Liver (tissue), 9 donors: ENCODE measurements around the gene OSBP2. TPM values are rescaled to one million over a fixed set of nuclear protein-coding genes. Genes with fewer than 3 reads are reported as not detected.

ENCODE experiments used
- DNase-seq: peaks from one replicate; pipeline ENCODE4 v3.0.0-alpha.2; 2017; ENCODE audit warnings: low spot score
- H3K27ac ChIP-seq, 2 donors: one replicate each; pipeline ENCODE4 v1.7.0; 2013; ENCODE audit warnings: inconsistent platforms in 2 of 2, low read length in 2 of 2, control low read depth in 1 of 2, low read depth in 1 of 2, mild to moderate bottlenecking in 1 of 2
- H3K27me3 ChIP-seq, 4 donors: one replicate each; pipeline versions ENCODE4 v1.6.1 to v1.7.0; 2013; ENCODE audit warnings: low read length in 3 of 4, inconsistent platforms in 1 of 4, mild to moderate bottlenecking in 1 of 4, moderate library complexity in 1 of 4; ENCODE audit not compliant: control insufficient read depth in 4 of 4, insufficient read depth in 4 of 4
- H3K36me3 ChIP-seq, 4 donors: one replicate each; pipeline versions ENCODE4 v1.6.1 to v1.7.0; 2013; ENCODE audit warnings: low read length in 3 of 4, mild to moderate bottlenecking in 3 of 4, low read depth in 1 of 4, moderate library complexity in 1 of 4; ENCODE audit not compliant: control insufficient read depth in 4 of 4, insufficient read depth in 3 of 4
- H3K4me1 ChIP-seq, 4 donors: one replicate each; pipeline versions ENCODE4 v1.6.1 to v1.7.0; 2013; ENCODE audit warnings: low read length in 3 of 4, mild to moderate bottlenecking in 3 of 4, moderate library complexity in 1 of 4; ENCODE audit not compliant: control insufficient read depth in 4 of 4, insufficient read depth in 4 of 4
- H3K4me3 ChIP-seq, 3 donors: one replicate each; pipeline versions ENCODE4 v1.6.1 to v1.7.0; 2013; ENCODE audit warnings: low read length in 3 of 3, control low read depth in 1 of 3, low read depth in 1 of 3, mild to moderate bottlenecking in 1 of 3
- H3K9ac ChIP-seq, 2 donors: one replicate each; pipeline ENCODE4 v1.7.0; 2013; ENCODE audit warnings: low read length in 2 of 2, mild to moderate bottlenecking in 2 of 2, moderate library complexity in 2 of 2, control low read depth in 1 of 2, low read depth in 1 of 2
- H3K9me3 ChIP-seq, 4 donors: one replicate each; pipeline versions ENCODE4 v1.6.1 to v1.7.0; 2013; ENCODE audit warnings: low read length in 3 of 4; ENCODE audit not compliant: control insufficient read depth in 4 of 4
- ATF3 ChIP-seq: IDR thresholded peaks from 2 replicates; pipeline ENCODE4 v1.6.1; 2016; ENCODE audit warnings: antibody characterized with exemption
- CTCF ChIP-seq: fragments of 150-350 bp; IDR thresholded peaks from 2 replicates; pipeline ENCODE4 v1.5.1; 2017; ENCODE audit warnings: improper control_type of control experiment, low read depth, low read length; ENCODE audit not compliant: missing input control
- EGR1 ChIP-seq, 2 donors: IDR thresholded peaks; 2 replicates each; pipeline ENCODE4 v1.6.1; 2016 to 2018; ENCODE audit warnings: antibody characterized with exemption in 2 of 2, low read depth in 2 of 2
- FOXA1 ChIP-seq: IDR thresholded peaks from 2 replicates; pipeline ENCODE4 v1.6.1; 2016; ENCODE audit warnings: antibody characterized with exemption
- FOXA2 ChIP-seq: IDR thresholded peaks from 2 replicates; pipeline ENCODE4 v1.6.1; 2016; ENCODE audit warnings: antibody characterized with exemption
- HNF4A ChIP-seq, 2 donors: conservative IDR thresholded peaks; 2 replicates each; pipeline ENCODE4 v1.6.1; 2016; ENCODE audit warnings: antibody characterized with exemption in 2 of 2, mild to moderate bottlenecking in 2 of 2
- RAD21 ChIP-seq, 2 donors: IDR thresholded peaks; 2 replicates each; pipeline ENCODE4 v1.6.1; 2016; ENCODE audit warnings: antibody characterized with exemption in 2 of 2, mild to moderate bottlenecking in 2 of 2
- RXRA ChIP-seq, 2 donors: IDR thresholded peaks; 2 replicates each; pipeline ENCODE4 v1.6.1; 2017 to 2018; ENCODE audit warnings: antibody characterized with exemption in 2 of 2, mild to moderate bottlenecking in 1 of 2
- SP1 ChIP-seq: IDR thresholded peaks from 2 replicates; pipeline ENCODE4 v1.6.1; 2018; ENCODE audit warnings: antibody characterized with exemption, mild to moderate bottlenecking
- TAF1 ChIP-seq: conservative IDR thresholded peaks from 2 replicates; pipeline ENCODE4 v1.6.1; 2016; ENCODE audit warnings: antibody characterized with exemption, mild to moderate bottlenecking
- YY1 ChIP-seq: IDR thresholded peaks from 2 replicates; pipeline ENCODE4 v1.6.1; 2016; ENCODE audit warnings: antibody characterized with exemption, mild to moderate bottlenecking
- WGBS: extraction: QIAGEN DNeasy Blood & Tissue Kit; methylation state at CpG from one replicate; pipeline ENCODE4 v1.1.7; 2013; 5-methylcytosine and 5-hydroxymethylcytosine counted together
- polyA plus RNA-seq, 2 donors: library from polyadenylated mRNA; stranded (reverse) in 1 of 2; unstranded in 1 of 2; fragments of 200-250 nt in 1 of 2; fragments of >200 nt in 1 of 2; fragmentation: Nextera tagmentation in 1 of 2; extraction: Ambion mirVana in 1 of 2; gene quantifications; one replicate each; pipeline versions ENCODE4 v1.2.1 to v1.2.3, GENCODE V29; 2013 to 2015
- total RNA-seq, 2 donors: library from RNA; depleted of rRNA; stranded (reverse); fragments of >200 nt; gene quantifications; one replicate each; pipeline ENCODE4 v1.2.3, GENCODE V29; 2014
- TF ChIP-seq, protein P1 (sequence below): IDR thresholded peaks from 2 replicates; pipeline ENCODE4 v1.6.1; 2016; ENCODE audit warnings: antibody characterized with exemption
- donor health status: healthy.
- donor health status: healthy.
- donor health status: healthy.
- donor health status: healthy.
- donor health status: healthy.

Gene OSBP2
- total and polyA plus RNA-seq, 4 donors = 0.43 to 192 (median 0.86) TPM

- TF ChIP-seq, protein P1, sequence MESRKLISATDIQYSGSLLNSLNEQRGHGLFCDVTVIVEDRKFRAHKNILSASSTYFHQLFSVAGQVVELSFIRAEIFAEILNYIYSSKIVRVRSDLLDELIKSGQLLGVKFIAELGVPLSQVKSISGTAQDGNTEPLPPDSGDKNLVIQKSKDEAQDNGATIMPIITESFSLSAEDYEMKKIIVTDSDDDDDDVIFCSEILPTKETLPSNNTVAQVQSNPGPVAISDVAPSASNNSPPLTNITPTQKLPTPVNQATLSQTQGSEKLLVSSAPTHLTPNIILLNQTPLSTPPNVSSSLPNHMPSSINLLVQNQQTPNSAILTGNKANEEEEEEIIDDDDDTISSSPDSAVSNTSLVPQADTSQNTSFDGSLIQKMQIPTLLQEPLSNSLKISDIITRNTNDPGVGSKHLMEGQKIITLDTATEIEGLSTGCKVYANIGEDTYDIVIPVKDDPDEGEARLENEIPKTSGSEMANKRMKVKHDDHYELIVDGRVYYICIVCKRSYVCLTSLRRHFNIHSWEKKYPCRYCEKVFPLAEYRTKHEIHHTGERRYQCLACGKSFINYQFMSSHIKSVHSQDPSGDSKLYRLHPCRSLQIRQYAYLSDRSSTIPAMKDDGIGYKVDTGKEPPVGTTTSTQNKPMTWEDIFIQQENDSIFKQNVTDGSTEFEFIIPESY = no peak
- TF ChIP-seq ATF3 (no peak), RAD21 (IDR thresholded peaks at IDR 0.05) (no peak), SP1 (no peak)
Observed at GRCh38 chr22:30863081-30863833, 168.6 kb downstream of the OSBP2 start (continued).

DNA sequence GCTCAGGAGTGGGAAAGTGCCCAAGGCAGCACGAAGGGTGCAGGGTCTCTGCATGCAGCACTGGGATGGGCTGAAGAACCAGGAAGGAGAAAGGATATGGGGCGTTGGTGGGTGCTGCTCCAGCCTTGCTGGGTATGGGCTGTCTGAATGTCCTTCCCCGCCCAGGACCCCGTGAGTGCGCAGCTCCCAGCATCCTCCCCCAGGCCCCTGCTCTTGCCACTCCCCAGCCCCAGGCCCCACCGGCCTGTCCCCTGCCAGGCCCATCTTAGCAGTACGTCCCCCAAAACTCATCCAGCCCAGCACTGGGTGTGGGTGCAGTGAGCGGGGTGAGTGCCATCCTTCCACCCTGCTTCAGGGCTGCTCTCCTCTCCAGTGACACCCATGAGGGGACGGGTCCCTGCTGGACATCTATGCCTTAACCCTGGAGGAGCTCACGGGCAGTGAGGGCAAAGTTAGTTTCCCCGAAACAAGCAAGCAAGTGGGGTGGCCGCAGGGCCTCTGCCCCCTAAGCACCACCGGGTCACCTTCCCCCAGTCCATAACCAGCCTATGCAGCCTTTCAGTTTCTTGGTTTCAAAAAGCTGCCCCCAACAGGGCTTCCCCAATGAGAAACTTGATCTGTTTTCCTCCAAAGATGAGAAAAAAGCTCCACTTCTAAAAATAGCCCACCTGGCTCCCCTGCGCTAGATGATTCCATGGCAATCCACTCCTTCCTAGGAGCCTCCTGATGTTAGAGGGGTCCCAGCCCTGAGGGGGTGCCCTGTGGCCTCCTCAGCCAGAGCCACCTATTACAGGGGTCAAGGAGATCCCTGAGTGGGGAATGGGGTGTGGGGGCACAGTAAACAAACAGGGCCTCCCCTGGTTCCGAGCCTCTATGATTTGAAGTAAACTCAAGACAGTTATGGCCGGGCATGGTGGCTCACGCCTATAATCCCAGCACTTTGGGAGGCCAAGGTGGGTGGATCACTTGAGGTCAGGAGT, 170.1 kb downstream of the OSBP2 start:
- DNase-seq = no peak
- H3K9ac ChIP-seq = no peak overlapping the region
- H3K4me3 ChIP-seq = no peak overlapping the region
- no peaks in the 10 kb centered on the region for H3K9me3 ChIP-seq
- no peaks in the 10 kb centered on the region for H3K27me3 ChIP-seq
- no peaks in the 10 kb centered on the region for H3K36me3 ChIP-seq
- no peak overlapping the region for H3K27ac ChIP-seq
- H3K4me1 ChIP-seq = no peaks in the 10 kb centered on the region
- WGBS = 97% methylated on average over 17 of the region's 17 CpGs
- no peak for TF ChIP-seq CTCF
- no peak for TF ChIP-seq HNF4A (conservative IDR thresholded peaks at IDR 0.05)
- TF ChIP-seq EGR1 (IDR thresholded peaks at IDR 0.05; ENCODE audit: low read depth in 2 of 2) = no peak
- no peak for TF ChIP-seq FOXA1
- TF ChIP-seq ATF3 = no peak
- no peak for TF ChIP-seq FOXA2
- TF ChIP-seq TAF1 = no peak
- no peak for TF ChIP-seq SP1
- no peak for TF ChIP-seq YY1
- TF ChIP-seq RXRA (IDR thresholded peaks at IDR 0.05) = no peak
- TF ChIP-seq RAD21 (IDR thresholded peaks at IDR 0.05) = no peak
- TF ChIP-seq, protein P1 = no peak
